ENCODE measurements around the gene FGD5. TPM values are rescaled to one million over a fixed set of nuclear protein-coding genes. Genes with fewer than 3 reads are reported as not detected.

The FGD5 gene
- total and polyA plus RNA-seq, 2 experiments from 2014 or later = 7.4 to 12.2 TPM

DNA sequence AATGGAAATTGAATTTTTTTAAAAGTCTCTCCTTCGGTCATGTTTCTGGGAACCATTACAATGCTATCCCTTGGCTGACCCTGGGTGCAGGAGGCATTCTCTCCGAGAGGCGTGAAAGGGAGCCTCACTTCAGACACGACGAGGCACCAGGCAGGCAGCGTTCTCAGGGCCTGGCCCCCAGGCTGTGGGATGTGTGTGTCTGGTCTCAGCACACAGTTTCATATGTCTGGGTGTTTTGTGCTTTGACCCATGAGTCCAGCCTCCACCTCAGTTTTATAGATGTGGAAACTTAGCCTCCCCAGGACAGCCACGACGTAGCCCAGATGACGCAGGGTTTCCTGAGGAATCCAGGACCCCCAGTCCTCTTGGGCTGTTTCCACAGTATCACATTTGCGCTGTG lies 34.0 kb downstream of the FGD5 start (continued):
- no peak for TF ChIP-seq EZH2phosphoT487 (IDR thresholded peaks at IDR 0.05; ENCODE audit: unreplicated experiment)

DNA sequence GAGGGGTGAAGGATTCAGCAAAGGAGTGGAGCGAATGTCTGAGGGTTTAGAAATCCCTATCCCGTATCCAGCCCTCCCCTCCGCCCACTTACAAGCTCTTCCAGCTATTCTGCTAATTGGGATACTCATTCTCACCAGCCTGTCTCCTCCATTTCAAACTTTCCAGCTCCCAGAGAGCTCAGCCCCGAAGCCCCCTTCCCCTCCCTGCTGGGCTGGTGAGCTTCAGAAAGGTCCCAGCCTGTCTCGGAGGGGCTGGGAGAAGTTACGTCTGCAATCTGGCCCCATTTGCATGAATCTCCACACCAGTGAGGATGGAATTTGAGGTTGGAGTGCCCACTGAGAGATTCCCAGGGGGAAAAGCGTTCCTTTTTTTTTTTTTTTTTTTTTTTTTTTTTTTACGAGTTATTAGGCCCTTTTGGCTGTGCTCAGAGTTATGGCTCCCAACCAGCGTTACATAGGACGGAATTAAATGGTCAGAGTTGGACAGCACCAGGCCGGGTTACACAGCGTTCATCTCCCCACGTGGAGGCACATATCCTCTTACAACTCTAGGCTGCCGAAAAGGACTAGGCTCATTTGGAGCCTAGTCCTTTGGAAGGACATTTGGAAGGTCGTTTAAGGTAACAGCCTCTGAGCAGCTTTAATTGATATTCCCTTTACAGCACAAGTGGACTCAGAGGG lies 34.6 kb downstream of the FGD5 start:
- DNase-seq (ENCODE audit: low spot score) = peak; percentile 40
- Histone ChIP-seq H3K79me2 (replicated peaks; ENCODE audit: insufficient read depth) (no peaks in the 10 kb centered on the region), H3K36me3 (ENCODE audit: insufficient read depth) (no peaks in the 10 kb centered on the region), H3K4me2 (peak overlapping the region; percentile 36; the same call in 1 of the 2 replicates), H3F3A (replicated peaks; ENCODE audit: low read depth) (no peaks in the 10 kb centered on the region), H2AFZ (peak overlapping the region; percentile 23; the same call in 1 of the 2 replicates), H3K4me3 (no peak overlapping the region), H3K4me1 (ENCODE audit: insufficient read depth) (peaks cover 31% of the 10 kb centered on the region), H3K9me2 (ENCODE audit: insufficient read depth) (no peaks in the 10 kb centered on the region), H4K20me1 (replicated peaks; ENCODE audit: insufficient read depth) (no peaks in the 10 kb centered on the region), H3K27ac (ENCODE audit: low read depth) (no peak overlapping the region), H3K27me3 (ENCODE audit: insufficient read depth) (no peaks in the 10 kb centered on the region)
- Mint-ChIP-seq H3K36me3 (ENCODE audit: low read depth) (no peaks in the 10 kb centered on the region), H3K27ac (peak overlapping the region; percentile 84), H3K4me1 (peaks cover 36% of the 10 kb centered on the region), H3K4me3 (no peak overlapping the region; the same call in 2 of the 3 replicates), H3K9me3 (peaks cover 5% of the 10 kb centered on the region; the same call in 2 of the 3 replicates), H3K27me3 (ENCODE audit: insufficient read depth, low read depth, poor library complexity) (peaks cover 2% of the 10 kb centered on the region)
- ATAC-seq = peak; percentile 53
- TF ChIP-seq, protein P1, sequence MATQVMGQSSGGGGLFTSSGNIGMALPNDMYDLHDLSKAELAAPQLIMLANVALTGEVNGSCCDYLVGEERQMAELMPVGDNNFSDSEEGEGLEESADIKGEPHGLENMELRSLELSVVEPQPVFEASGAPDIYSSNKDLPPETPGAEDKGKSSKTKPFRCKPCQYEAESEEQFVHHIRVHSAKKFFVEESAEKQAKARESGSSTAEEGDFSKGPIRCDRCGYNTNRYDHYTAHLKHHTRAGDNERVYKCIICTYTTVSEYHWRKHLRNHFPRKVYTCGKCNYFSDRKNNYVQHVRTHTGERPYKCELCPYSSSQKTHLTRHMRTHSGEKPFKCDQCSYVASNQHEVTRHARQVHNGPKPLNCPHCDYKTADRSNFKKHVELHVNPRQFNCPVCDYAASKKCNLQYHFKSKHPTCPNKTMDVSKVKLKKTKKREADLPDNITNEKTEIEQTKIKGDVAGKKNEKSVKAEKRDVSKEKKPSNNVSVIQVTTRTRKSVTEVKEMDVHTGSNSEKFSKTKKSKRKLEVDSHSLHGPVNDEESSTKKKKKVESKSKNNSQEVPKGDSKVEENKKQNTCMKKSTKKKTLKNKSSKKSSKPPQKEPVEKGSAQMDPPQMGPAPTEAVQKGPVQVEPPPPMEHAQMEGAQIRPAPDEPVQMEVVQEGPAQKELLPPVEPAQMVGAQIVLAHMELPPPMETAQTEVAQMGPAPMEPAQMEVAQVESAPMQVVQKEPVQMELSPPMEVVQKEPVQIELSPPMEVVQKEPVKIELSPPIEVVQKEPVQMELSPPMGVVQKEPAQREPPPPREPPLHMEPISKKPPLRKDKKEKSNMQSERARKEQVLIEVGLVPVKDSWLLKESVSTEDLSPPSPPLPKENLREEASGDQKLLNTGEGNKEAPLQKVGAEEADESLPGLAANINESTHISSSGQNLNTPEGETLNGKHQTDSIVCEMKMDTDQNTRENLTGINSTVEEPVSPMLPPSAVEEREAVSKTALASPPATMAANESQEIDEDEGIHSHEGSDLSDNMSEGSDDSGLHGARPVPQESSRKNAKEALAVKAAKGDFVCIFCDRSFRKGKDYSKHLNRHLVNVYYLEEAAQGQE (IDR thresholded peaks at IDR 0.05; ENCODE audit: unreplicated experiment) = no peak
- no peak for TF ChIP-seq CREB1 (CRISPR knock-in tag; IDR thresholded peaks at IDR 0.05; ENCODE audit: low read depth)
- no peak for TF ChIP-seq EZH2phosphoT487 (IDR thresholded peaks at IDR 0.05; ENCODE audit: unreplicated experiment)
- TF ChIP-seq EZH2 (IDR thresholded peaks at IDR 0.05; ENCODE audit: low read depth, unreplicated experiment) = no peak
- TF ChIP-seq POLR2AphosphoS5 (IDR thresholded peaks at IDR 0.05; ENCODE audit: low read depth) = no peak
- no peak for TF ChIP-seq ZNF114 (CRISPR knock-in tag; IDR thresholded peaks at IDR 0.05)
- TF ChIP-seq STAT1 (IDR thresholded peaks at IDR 0.05; ENCODE audit: unreplicated experiment) = no peak
- no peak for TF ChIP-seq JUNB (IDR thresholded peaks at IDR 0.05; ENCODE audit: unreplicated experiment)
- no peak for TF ChIP-seq ZNF462 (CRISPR knock-in tag; IDR thresholded peaks at IDR 0.05)
- no peak for TF ChIP-seq ETS1 (IDR thresholded peaks at IDR 0.05)
- TF ChIP-seq CTCF (conservative IDR thresholded peaks at IDR 0.05; ENCODE audit: low read depth in 2 of 2) = no peak
- no peak for TF ChIP-seq ZNF331 (CRISPR knock-in tag; IDR thresholded peaks at IDR 0.05; ENCODE audit: low read depth)
